Neural progenitor cell (in vitro differentiated cells): ENCODE data around the gene FBXW11. TPM values are rescaled to one million over a fixed set of nuclear protein-coding genes. Genes with fewer than 3 reads are reported as not detected.

Experiments
- DNase-seq: peaks from one replicate; pipeline ENCODE4 v3.0.0-alpha.2; 2016; ENCODE audit warnings: low spot score
- H2AFZ ChIP-seq: fragments of 200-600 bp; sonication (generic); replicated peaks from 2 replicates; pipeline ENCODE4 v1.6.1; 2016; ENCODE audit warnings: antibody characterized with exemption
- H3F3A ChIP-seq: fragments of 200-600 bp; sonication (generic); 2 replicates; pipeline ENCODE4 v1.6.1; 2016; ENCODE audit warnings: antibody characterized with exemption, low read depth
- H3K27ac ChIP-seq: fragments of 200-600 bp; sonication (generic); 2 replicates; pipeline ENCODE4 v1.5.1; 2016; ENCODE audit warnings: mild to moderate bottlenecking
- H3K27me3 ChIP-seq: fragments of 200-600 bp; sonication (generic); 2 replicates; pipeline ENCODE4 v1.6.1; 2016; ENCODE audit warnings: mild to moderate bottlenecking, moderate library complexity
- H3K36me3 ChIP-seq: fragments of 200-600 bp; sonication (generic); 2 replicates; pipeline ENCODE4 v1.5.1; 2016
- H3K4me1 ChIP-seq: fragments of 200-600 bp; sonication (generic); 2 replicates; pipeline ENCODE4 v1.6.1; 2016; ENCODE audit warnings: mixed run types
- H3K4me2 ChIP-seq: fragments of 200-600 bp; sonication (generic); 2 replicates; pipeline ENCODE4 v1.6.1; 2016
- H3K4me3 ChIP-seq: fragments of 200-600 bp; sonication (generic); 2 replicates; pipeline ENCODE4 v1.5.1; 2016
- H3K79me2 ChIP-seq: fragments of 200-600 bp; sonication (generic); 2 replicates; pipeline ENCODE4 v1.6.1; 2016; ENCODE audit warnings: low read depth
- H3K9ac ChIP-seq: fragments of 200-600 bp; sonication (generic); 2 replicates; pipeline ENCODE4 v1.6.1; 2016
- H3K9me3 ChIP-seq: fragments of 200-600 bp; sonication (generic); 2 replicates; pipeline ENCODE4 v1.5.1; 2016; ENCODE audit warnings: low read depth
- H4K20me1 ChIP-seq: fragments of 200-600 bp; sonication (generic); 2 replicates; pipeline ENCODE4 v1.6.1; 2016; ENCODE audit warnings: low read depth
- H3K27ac Mint-ChIP-seq: 3 replicates; pipeline ENCODE4 v1.8.0; 2021; ENCODE audit warnings: mixed read lengths
- H3K27me3 Mint-ChIP-seq: 2 replicates; pipeline ENCODE4 v1.8.0; 2022; ENCODE audit warnings: low read depth, mild to moderate bottlenecking, inconsistent platforms, moderate library complexity, mixed read lengths; ENCODE audit not compliant: insufficient read depth
- H3K36me3 Mint-ChIP-seq: 3 replicates; pipeline ENCODE4 v1.8.0; 2021; ENCODE audit warnings: mixed read lengths
- H3K4me1 Mint-ChIP-seq: 3 replicates; pipeline ENCODE4 v1.8.0; 2021; ENCODE audit warnings: mixed read lengths
- H3K4me3 Mint-ChIP-seq: 3 replicates; pipeline ENCODE4 v1.8.0; 2021; ENCODE audit warnings: mild to moderate bottlenecking, moderate library complexity, mixed read lengths
- H3K9me3 Mint-ChIP-seq: 3 replicates; pipeline ENCODE4 v1.8.0; 2020; ENCODE audit warnings: mixed read lengths
- CTCF ChIP-seq: fragments of 200-600 bp; sonication (generic); IDR thresholded peaks from 2 replicates; pipeline ENCODE4 v1.5.1; 2017; ENCODE audit warnings: antibody characterized with exemption, mild to moderate bottlenecking
- EZH2 ChIP-seq: fragments of 200-600 bp; sonication (generic); IDR thresholded peaks from 2 replicates; pipeline ENCODE4 v1.6.1; 2017; ENCODE audit warnings: antibody characterized with exemption, mild to moderate bottlenecking, moderate library complexity
- EZH2phosphoT487 ChIP-seq: fragments of 200-600 bp; sonication (generic); IDR thresholded peaks from 2 replicates; pipeline ENCODE4 v1.6.1; 2017; ENCODE audit warnings: antibody characterized with exemption
- total RNA-seq: library from RNA; depleted of rRNA; stranded (reverse); fragments of >200 nt; gene quantifications from 2 replicates; pipeline ENCODE4 v1.2.3, GENCODE V29; 2015; ENCODE audit warnings: low replicate concordance

The FBXW11 gene
- total RNA-seq, 1 donor from 2014 or later, result 79.1 TPM

- Histone ChIP-seq H3K9ac (peak overlapping the region; percentile 85), H3K9me3 (no peaks in the 10 kb centered on the region), H3K79me2 (peaks cover 80% of the 10 kb centered on the region), H3K36me3 (no peaks in the 10 kb centered on the region), H3K27me3 (no peaks in the 10 kb centered on the region), H2AFZ (no peak overlapping the region), H4K20me1 (peaks cover 55% of the 10 kb centered on the region), H3F3A (peaks cover 62% of the 10 kb centered on the region), H3K4me3 (peak overlapping the region; percentile 96), H3K4me2 (peak overlapping the region; percentile 79), H3K4me1 (peaks cover 52% of the 10 kb centered on the region), H3K27ac (no peak overlapping the region)
- TF ChIP-seq CTCF (no peak), EZH2 (no peak), EZH2phosphoT487 (no peak)
- DNase-seq, result no peak
- Mint-ChIP-seq H3K36me3 (peaks cover 7% of the 10 kb centered on the region), H3K27me3 (peaks cover 2% of the 10 kb centered on the region), H3K4me1 (peaks cover 37% of the 10 kb centered on the region), H3K4me3 (peak overlapping the region; percentile 96), H3K27ac (peak overlapping the region; percentile 98), H3K9me3 (no peaks in the 10 kb centered on the region)
Measured at GRCh38 chr5:172004824-172005237, 1.6 kb downstream of the FBXW11 start.

- Histone ChIP-seq H3K27ac (no peak overlapping the region), H3K27me3 (no peaks in the 10 kb centered on the region), H3K4me3 (peak overlapping the region; percentile 96), H4K20me1 (peaks cover 66% of the 10 kb centered on the region), H3K9ac (no peak overlapping the region), H2AFZ (no peak overlapping the region), H3K4me1 (peaks cover 54% of the 10 kb centered on the region), H3F3A (peaks cover 56% of the 10 kb centered on the region), H3K36me3 (no peaks in the 10 kb centered on the region), H3K9me3 (no peaks in the 10 kb centered on the region), H3K4me2 (peak overlapping the region; percentile 79), H3K79me2 (peaks cover 91% of the 10 kb centered on the region)
- TF ChIP-seq CTCF, result no peak
- Mint-ChIP-seq H3K4me3 (peak overlapping the region; percentile 67), H3K9me3 (no peaks in the 10 kb centered on the region), H3K36me3 (peaks cover 7% of the 10 kb centered on the region), H3K27ac (no peak overlapping the region), H3K27me3 (peaks cover 2% of the 10 kb centered on the region), H3K4me1 (peaks cover 30% of the 10 kb centered on the region)
- DNase-seq, result no peak
Measured at GRCh38 chr5:172003746-172004145, 2.7 kb downstream of the FBXW11 start.

- H3K9me3 ChIP-seq, result no peaks in the 10 kb centered on the region
- H3K79me2 ChIP-seq, result peaks cover 92% of the 10 kb centered on the region
- Mint-ChIP-seq H3K27me3 (peaks cover 2% of the 10 kb centered on the region), H3K4me1 (peaks cover 23% of the 10 kb centered on the region), H3K27ac (no peak overlapping the region), H3K4me3 (no peak overlapping the region), H3K9me3 (no peaks in the 10 kb centered on the region), H3K36me3 (peaks cover 7% of the 10 kb centered on the region)
- H3F3A ChIP-seq, result peaks cover 48% of the 10 kb centered on the region
- H3K27me3 ChIP-seq, result no peaks in the 10 kb centered on the region
- no peak overlapping the region for H2AFZ ChIP-seq
- DNase-seq, result no peak
- no peak for TF ChIP-seq EZH2phosphoT487
- TF ChIP-seq EZH2, result no peak
- no peak for TF ChIP-seq CTCF
- H3K4me2 ChIP-seq, result peak overlapping the region; percentile 79
- no peak overlapping the region for H3K4me3 ChIP-seq
- H4K20me1 ChIP-seq, result peaks cover 74% of the 10 kb centered on the region
- H3K36me3 ChIP-seq, result no peaks in the 10 kb centered on the region
- H3K4me1 ChIP-seq, result peaks cover 53% of the 10 kb centered on the region
- peak overlapping the region; percentile 7 for H3K27ac ChIP-seq
- H3K9ac ChIP-seq, result no peak overlapping the region
Measured at GRCh38 chr5:172002840-172003512, 3.5 kb downstream of the FBXW11 start.
